Activated CD8-positive, alpha-beta T cell treated with anti-CD3 and anti-CD28 coated beads for 36 hours (primary cell): ENCODE results near the gene CD300LG. TPM values are rescaled to one million over a fixed set of nuclear protein-coding genes. Genes with fewer than 3 reads are reported as not detected.
A peak's percentile ranks its signal among the peaks of the same experiment; 100 is the strongest.

Experiments used
- ATAC-seq: fragments of 200-7000 bp; cut with Tn5 transposase; one replicate; pipeline ENCODE4 v1.10.0; 2021; ENCODE audit warnings: mild to moderate bottlenecking, moderate library complexity
- CTCF ChIA-PET: fragments of 350-600 bp; sonication (Branson Sonifier 250); formaldehyde crosslinking; loops from one replicate; lab custom pipeline; 2021; ENCODE audit warnings: antibody characterized with exemption; lab: Charles Lee
- POLR2A ChIA-PET: fragments of 350-600 bp; sonication (Branson Sonifier 250); formaldehyde crosslinking; loops from one replicate; lab custom pipeline; 2021; ENCODE audit warnings: antibody characterized with exemption; lab: Charles Lee
- DNase-seq: peaks from one replicate; pipeline ENCODE4 v3.0.0-alpha.2; 2020
- H3K27ac Mint-ChIP-seq: one replicate; pipeline ENCODE4 v1.8.0; 2021; ENCODE audit warnings: mild to moderate bottlenecking, mixed read lengths
- H3K27me3 Mint-ChIP-seq: one replicate; pipeline ENCODE4 v1.8.0; 2021; ENCODE audit warnings: mixed read lengths
- H3K36me3 Mint-ChIP-seq: one replicate; pipeline ENCODE4 v1.8.0; 2021; ENCODE audit warnings: low read depth, mixed read lengths
- H3K4me1 Mint-ChIP-seq: one replicate; pipeline ENCODE4 v1.8.0; 2021; ENCODE audit warnings: low read depth, mixed read lengths
- H3K4me3 Mint-ChIP-seq: one replicate; pipeline ENCODE4 v1.8.0; 2021; ENCODE audit warnings: mild to moderate bottlenecking, moderate library complexity, mixed read lengths
- H3K9me3 Mint-ChIP-seq: one replicate; pipeline ENCODE4 v1.8.0; 2021; ENCODE audit warnings: mixed read lengths
- intact Hi-C: fragments of 100-400 bp; cut with micrococcal nuclease; formaldehyde crosslinking; loops from one replicate; pipeline ENCODE4 v1.10.0; 2022
- total RNA-seq, 2 experiments: library from RNA; stranded (reverse); gene quantifications; one replicate each; pipeline ENCODE4 v1.2.3, GENCODE V29; 2021
- TF ChIP-seq, protein P1 (sequence below): fragments of 200-600 bp; IDR thresholded peaks from one replicate; pipeline ENCODE4 v1.8.0; 2022; ENCODE audit warnings: antibody characterized with exemption, mild to moderate bottlenecking

The CD300LG gene
- total RNA-seq, 2 experiments from 2014 or later = not detected

DNA sequence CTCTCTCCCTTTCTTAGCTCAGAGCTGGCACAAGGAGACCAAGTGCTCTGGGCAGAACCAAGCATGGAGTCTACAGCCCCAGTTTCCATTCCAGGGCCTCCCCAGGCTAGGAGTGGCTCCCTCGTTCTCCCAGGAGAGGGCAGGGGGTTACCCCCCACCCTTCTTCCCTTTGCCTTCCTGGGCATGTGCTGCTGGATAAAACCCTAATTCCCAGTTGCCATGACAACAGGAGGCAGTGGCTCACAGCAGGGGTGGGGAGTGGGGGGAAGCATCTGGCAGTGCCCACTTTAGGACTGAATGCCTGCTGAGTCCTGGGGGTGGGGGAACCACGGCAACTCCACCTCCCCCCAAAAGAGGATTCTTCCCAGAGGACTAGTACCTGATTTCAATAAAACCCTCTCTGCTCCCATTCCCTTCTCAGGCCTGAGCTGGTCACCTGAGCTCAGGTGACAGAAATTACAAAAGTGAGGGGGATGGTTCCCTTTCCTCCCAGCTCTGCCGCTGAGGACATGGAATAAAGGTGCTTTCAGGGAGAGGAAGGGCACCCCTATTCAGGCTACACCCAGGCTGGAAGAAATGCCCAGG lies 58.5 kb downstream of the CD300LG start:
- DNase-seq (no peak), ATAC-seq (no peak)
- H3K27me3 Mint-ChIP-seq = peaks cover 11% of the 10 kb centered on the region
- peaks cover 21% of the 10 kb centered on the region for H3K4me1 Mint-ChIP-seq
- ChIA-PET CTCF (interaction anchor here (1.1 to 11.0 kb wide), 2 partner anchors 25 to 27 kb away, joined by 3 to 78 read pairs; no protein-coding TSS in a partner anchor), POLR2A (no interaction called here)
- TF ChIP-seq, protein P1, sequence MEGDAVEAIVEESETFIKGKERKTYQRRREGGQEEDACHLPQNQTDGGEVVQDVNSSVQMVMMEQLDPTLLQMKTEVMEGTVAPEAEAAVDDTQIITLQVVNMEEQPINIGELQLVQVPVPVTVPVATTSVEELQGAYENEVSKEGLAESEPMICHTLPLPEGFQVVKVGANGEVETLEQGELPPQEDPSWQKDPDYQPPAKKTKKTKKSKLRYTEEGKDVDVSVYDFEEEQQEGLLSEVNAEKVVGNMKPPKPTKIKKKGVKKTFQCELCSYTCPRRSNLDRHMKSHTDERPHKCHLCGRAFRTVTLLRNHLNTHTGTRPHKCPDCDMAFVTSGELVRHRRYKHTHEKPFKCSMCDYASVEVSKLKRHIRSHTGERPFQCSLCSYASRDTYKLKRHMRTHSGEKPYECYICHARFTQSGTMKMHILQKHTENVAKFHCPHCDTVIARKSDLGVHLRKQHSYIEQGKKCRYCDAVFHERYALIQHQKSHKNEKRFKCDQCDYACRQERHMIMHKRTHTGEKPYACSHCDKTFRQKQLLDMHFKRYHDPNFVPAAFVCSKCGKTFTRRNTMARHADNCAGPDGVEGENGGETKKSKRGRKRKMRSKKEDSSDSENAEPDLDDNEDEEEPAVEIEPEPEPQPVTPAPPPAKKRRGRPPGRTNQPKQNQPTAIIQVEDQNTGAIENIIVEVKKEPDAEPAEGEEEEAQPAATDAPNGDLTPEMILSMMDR = no peak
- no peaks in the 10 kb centered on the region for H3K36me3 Mint-ChIP-seq
- intact Hi-C loops = no loop called here
- no peaks in the 10 kb centered on the region for H3K9me3 Mint-ChIP-seq
- H3K27ac Mint-ChIP-seq = no peak overlapping the region
- H3K4me3 Mint-ChIP-seq = no peak overlapping the region

DNA sequence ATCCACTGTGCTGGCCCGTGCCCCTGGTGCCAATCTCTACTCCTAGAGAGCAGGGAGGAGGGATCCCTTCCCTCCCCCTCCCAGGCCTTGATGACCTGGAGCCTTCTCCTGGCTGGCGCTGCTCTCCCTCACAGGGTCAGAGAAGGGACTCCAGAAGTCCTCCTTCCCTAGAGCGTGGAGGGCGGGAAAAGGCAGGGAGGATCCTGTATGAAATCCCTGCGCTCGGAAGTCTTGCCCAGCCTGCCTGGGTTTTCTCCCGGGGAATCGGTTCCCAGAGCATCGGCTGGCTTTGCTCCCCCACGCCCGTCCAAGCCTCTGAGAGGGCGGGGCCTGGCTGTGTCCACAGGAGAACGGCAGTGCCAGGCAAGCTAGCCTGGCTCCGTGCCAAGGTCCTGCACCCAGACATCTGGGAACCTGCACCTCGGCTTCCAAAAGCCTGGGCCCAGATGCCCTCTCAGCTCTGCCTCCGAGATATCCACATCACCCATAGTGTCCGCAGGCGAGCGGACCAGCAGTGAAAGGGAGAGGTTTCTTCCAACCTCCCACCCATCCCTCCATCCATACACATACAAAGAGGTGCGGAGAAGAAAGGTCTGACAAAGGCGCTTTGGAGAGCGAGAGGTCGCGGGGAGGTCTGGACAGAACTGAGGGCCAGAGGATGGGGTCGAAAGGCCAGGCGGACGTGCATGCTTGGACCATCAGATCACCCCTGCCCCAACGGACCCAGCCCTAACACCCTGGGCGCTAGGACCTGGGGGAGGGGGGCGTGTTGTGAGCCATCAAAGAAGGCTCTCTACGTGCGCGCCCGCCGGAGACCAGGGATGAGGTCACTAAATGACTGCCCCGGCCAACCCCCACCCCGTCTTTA lies 59.2 kb downstream of the CD300LG start:
- Mint-ChIP-seq H3K9me3 (no peaks in the 10 kb centered on the region), H3K27me3 (peaks cover 11% of the 10 kb centered on the region), H3K4me1 (peaks cover 13% of the 10 kb centered on the region), H3K27ac (peak overlapping the region; percentile 67), H3K36me3 (no peaks in the 10 kb centered on the region), H3K4me3 (peak overlapping the region; percentile 77)
- intact Hi-C loops = no loop called here
- ATAC-seq (peak; percentile 55), DNase-seq (peak; percentile 83)
- CTCF ChIA-PET = interaction anchor here (0.7 to 4.9 kb wide), 4 partner anchors 26 to 100 kb away, joined by 3 to 44 read pairs (median 4); no protein-coding TSS in a partner anchor
- TF ChIP-seq, protein P1 = no peak
- POLR2A ChIA-PET = interaction anchor here (2.0 kb wide), 1 partner anchor 20 kb away, joined by 5 read pairs; no protein-coding TSS in a partner anchor

DNA sequence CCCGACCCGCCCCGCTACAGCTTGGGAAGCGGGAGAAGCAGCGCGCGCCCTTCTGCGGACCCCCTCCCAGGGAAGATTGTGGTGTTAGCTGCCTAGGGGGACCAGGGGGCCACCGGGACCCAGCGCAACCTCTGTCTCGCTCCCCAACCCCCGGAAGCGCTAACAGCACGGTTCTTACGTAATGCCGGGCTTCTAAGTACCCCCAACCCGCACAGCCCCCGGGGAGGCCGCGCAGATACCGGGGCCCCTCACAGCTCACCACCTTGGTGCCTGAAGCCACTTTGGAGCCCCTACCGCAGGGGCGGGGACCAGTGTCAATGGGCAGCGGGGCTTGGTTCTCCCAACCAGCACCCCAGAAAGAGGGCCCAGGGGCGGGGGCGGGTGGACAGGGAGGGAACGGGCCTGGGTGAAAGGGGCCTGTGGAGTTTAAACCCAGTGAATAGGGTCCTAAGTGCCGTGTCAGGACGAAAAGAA lies 60.0 kb downstream of the CD300LG start:
- ChIA-PET CTCF (interaction anchor here (0.7 to 4.9 kb wide), 6 partner anchors 17 to 99 kb away, joined by 3 to 48 read pairs (median 12); no protein-coding TSS in a partner anchor), POLR2A (interaction anchor here (1.1 to 2.0 kb wide), 2 partner anchors 8 to 19 kb away, joined by 3 to 5 read pairs; no protein-coding TSS in a partner anchor)
- Mint-ChIP-seq H3K9me3 (no peaks in the 10 kb centered on the region), H3K4me3 (peak overlapping the region; percentile 77), H3K36me3 (no peaks in the 10 kb centered on the region), H3K27me3 (peaks cover 11% of the 10 kb centered on the region), H3K4me1 (peaks cover 12% of the 10 kb centered on the region), H3K27ac (peak overlapping the region; percentile 67)
- ATAC-seq = peak; percentile 17
- DNase-seq = no peak
- TF ChIP-seq, protein P1 = no peak
- intact Hi-C loops = no loop called here

DNA sequence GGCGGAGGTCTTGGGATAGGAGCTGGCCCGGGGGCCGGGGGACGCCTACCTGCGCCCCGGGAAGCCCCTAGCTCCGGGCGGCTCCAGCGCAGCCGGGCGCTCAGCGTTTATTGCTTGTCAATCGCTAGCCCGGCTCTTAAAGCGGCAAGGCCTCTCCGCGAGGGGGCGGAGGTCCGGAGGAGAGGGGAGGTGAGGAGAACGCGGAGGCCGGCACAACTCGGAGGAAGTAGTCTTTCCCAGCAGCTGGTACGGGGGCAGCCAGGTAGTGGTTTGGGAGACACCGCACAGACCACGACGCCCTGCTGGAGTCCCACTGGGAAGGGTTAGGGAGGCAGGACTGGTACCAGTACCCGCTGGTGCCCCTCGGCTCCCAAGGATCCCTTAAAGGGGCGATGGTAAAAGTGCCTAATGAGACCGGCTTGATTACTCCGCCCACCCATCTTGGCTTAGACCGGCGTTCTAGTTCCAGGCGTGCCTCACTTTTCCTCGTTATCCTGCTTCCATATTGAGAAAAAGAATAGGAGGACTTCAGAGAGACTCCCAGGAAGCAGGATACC lies 60.5 kb downstream of the CD300LG start, which contains the start of gene MPP2:
MPP2 (minus strand) TSS at position 112 of the 557 bp plus-strand sequence. CDS start 3,076 bp downstream, outside the sequence.
- POLR2A ChIA-PET = interaction anchor here (1.1 to 2.0 kb wide), 2 partner anchors 9 to 18 kb away, joined by 3 to 5 read pairs; no protein-coding TSS in a partner anchor
- CTCF ChIA-PET = interaction anchor here (1.3 to 4.9 kb wide), 6 partner anchors 8 to 98 kb away, joined by 4 to 48 read pairs (median 30); no protein-coding TSS in a partner anchor
- peaks cover 12% of the 10 kb centered on the region for H3K4me1 Mint-ChIP-seq
- H3K4me3 Mint-ChIP-seq = peak within 1 kb of the TSS; percentile 77
- ATAC-seq (peak; percentile 64), DNase-seq (peak; percentile 80)
- no peaks in the 10 kb centered on the region for H3K36me3 Mint-ChIP-seq
- H3K9me3 Mint-ChIP-seq = no peaks in the 10 kb centered on the region
- H3K27me3 Mint-ChIP-seq = peaks cover 11% of the 10 kb centered on the region
- TF ChIP-seq, protein P1 = no peak
- H3K27ac Mint-ChIP-seq = peak within 1 kb of the TSS; percentile 67
- intact Hi-C loops = no loop called here
